Panc1 (cell line): ENCODE results near the gene SPECC1L. TPM values are rescaled to one million over a fixed set of nuclear protein-coding genes. Genes with fewer than 3 reads are reported as not detected.

Experiments used
- ATAC-seq: fragments of 200-7000 bp; cut with Tn5 transposase; 2 replicates; pipeline ENCODE4 v1.9.1; 2020; ENCODE audit warnings: mild to moderate bottlenecking, moderate library complexity
- BruUV-seq: library from RNA; stranded (reverse); fragments of 400-500 nt; replicated peaks from 2 replicates; lab custom pipeline; 2021; lab: Mats Ljungman, UMichigan
- CTCF ChIA-PET: fragments of 300-600 bp; sonication (Branson Sonifier 250); formaldehyde crosslinking; loops from one replicate; lab custom pipeline; 2022; ENCODE audit warnings: antibody characterized with exemption; lab: Charles Lee
- POLR2A ChIA-PET: fragments of 300-600 bp; sonication (Branson Sonifier 250); formaldehyde crosslinking; loops from one replicate; lab custom pipeline; 2022; ENCODE audit warnings: antibody characterized with exemption; lab: Charles Lee
- DNase-seq: peaks from one replicate; pipeline ENCODE4 v3.0.0-alpha.2; 2010; ENCODE audit warnings: low read depth, low spot score
- H3K27ac ChIP-seq: 2 replicates; pipeline ENCODE4 v1.5.1; 2011; ENCODE audit warnings: mild to moderate bottlenecking, low read length, inconsistent platforms
- H3K27me3 ChIP-seq: fragments of 200-500 bp; sonication (Bioruptor generic); 2 replicates; pipeline ENCODE4 v1.6.0; 2014; ENCODE audit warnings: low read length, inconsistent platforms; ENCODE audit not compliant: control insufficient read depth, insufficient read depth
- H3K36me3 ChIP-seq: fragments of 200-500 bp; sonication (Bioruptor generic); 2 replicates; pipeline ENCODE4 v1.5.1; 2014; ENCODE audit warnings: inconsistent platforms, mild to moderate bottlenecking, low read length, moderate library complexity; ENCODE audit not compliant: control insufficient read depth, insufficient read depth
- H3K4me1 ChIP-seq: 2 replicates; pipeline ENCODE4 v1.5.1; 2011; ENCODE audit warnings: inconsistent platforms, mild to moderate bottlenecking, low read length, moderate library complexity; ENCODE audit not compliant: control insufficient read depth, insufficient read depth
- H3K4me3 ChIP-seq, 2 experiments: 2 replicates each; pipeline ENCODE4 v1.5.1; 2011 to 2012; ENCODE audit warnings: low read depth in 2 of 2, low read length in 2 of 2, mild to moderate bottlenecking in 2 of 2, inconsistent platforms in 1 of 2, moderate library complexity in 1 of 2
- H3K9me3 ChIP-seq: fragments of 200-500 bp; sonication (Bioruptor generic); 2 replicates; pipeline ENCODE4 v1.5.1; 2014; ENCODE audit warnings: low read depth, mild to moderate bottlenecking, inconsistent platforms, low read length, moderate library complexity; ENCODE audit not compliant: control insufficient read depth, insufficient read depth
- POLR2AphosphoS5 ChIP-seq: IDR thresholded peaks from 2 replicates; pipeline ENCODE4 v1.6.1; 2012; ENCODE audit warnings: mild to moderate bottlenecking, low read depth, low read length, moderate library complexity
- REST ChIP-seq, 2 experiments: IDR thresholded peaks; 2 replicates each; pipeline ENCODE4 v1.6.1; 2011 to 2012; ENCODE audit warnings: low read depth in 2 of 2, control low read depth in 1 of 2, low read length in 1 of 2, mild to moderate bottlenecking in 1 of 2, moderate library complexity in 1 of 2; ENCODE audit not compliant: insufficient read depth in 1 of 2
- SIN3A ChIP-seq: IDR thresholded peaks from 2 replicates; pipeline ENCODE4 v1.6.1; 2012; ENCODE audit warnings: low read depth, mild to moderate bottlenecking, low read length, moderate library complexity, borderline replicate concordance; ENCODE audit not compliant: insufficient read depth
- TCF7L2 ChIP-seq: IDR thresholded peaks from 2 replicates; pipeline ENCODE4 v1.6.1; 2011; ENCODE audit warnings: mild to moderate bottlenecking, low read depth, low read length, inconsistent platforms
- in situ Hi-C: cut with HindIII; loops from 2 replicates; pipeline ENCODE4 v1.10.0; 2016; ENCODE audit warnings: low sequenced_read_pairs, low pct_unique_long_range_greater_than_20kb
- intact Hi-C: fragments of 100-400 bp; cut with micrococcal nuclease; formaldehyde crosslinking; loops from one replicate; pipeline ENCODE4 v1.10.0; 2022; ENCODE audit not compliant: unreplicated experiment
- total RNA-seq: library from RNA; stranded (reverse); gene quantifications from one replicate; pipeline ENCODE4 v1.2.1, GENCODE V29; 2021; ENCODE audit not compliant: unreplicated experiment
- TF ChIP-seq, protein P1 (sequence below): fragments of 450-650 bp; IDR thresholded peaks from 2 replicates; pipeline ENCODE4 v1.5.1; 2017; ENCODE audit warnings: mild to moderate bottlenecking

The SPECC1L gene
- total RNA-seq, 1 experiment from 2014 or later, result 43.3 TPM

DNA sequence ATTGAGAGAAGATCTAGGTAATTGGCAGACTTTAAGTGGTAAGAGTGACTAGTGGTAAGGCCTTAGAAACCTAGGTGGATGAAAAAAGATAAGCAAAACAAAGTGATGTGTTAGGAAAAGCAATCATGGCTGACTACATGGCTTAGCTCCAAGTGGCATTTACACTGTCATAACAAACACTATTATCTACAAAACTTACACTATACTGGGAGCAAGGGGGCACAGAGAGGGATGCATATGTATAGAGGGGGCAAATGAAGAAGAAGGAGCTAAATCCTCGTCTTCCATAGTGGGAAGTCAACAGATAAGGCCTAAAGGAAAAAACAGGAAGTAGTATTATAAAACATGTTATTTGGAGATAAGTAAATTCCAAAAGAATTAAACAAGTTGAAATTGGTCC, 189.3 kb downstream of the SPECC1L start:
- DNase-seq (no peak), ATAC-seq (no peak)
- Histone ChIP-seq H3K36me3 (no peaks in the 10 kb centered on the region), H3K27me3 (no peaks in the 10 kb centered on the region), H3K4me3 (no peak overlapping the region), H3K9me3 (no peaks in the 10 kb centered on the region), H3K27ac (no peak overlapping the region), H3K4me1 (no peaks in the 10 kb centered on the region; the same call in 1 of the 2 replicates)
- BruUV-seq, result no TSS peak
- CTCF ChIA-PET, result no interaction called here
- POLR2A ChIA-PET, result interaction anchor here (0.6 kb wide), 1 partner anchor 551 kb away, joined by 3 read pairs; no protein-coding TSS in a partner anchor
- intact Hi-C loops, result no loop called here
- in situ Hi-C loops, result no loop called here
- TF ChIP-seq REST (IDR thresholded peaks at IDR 0.05; ENCODE audit: insufficient read depth in 1 of 2, low read depth in 2 of 2, low read length in 1 of 2), result no peak
- TF ChIP-seq TCF7L2, result no peak
- TF ChIP-seq POLR2AphosphoS5, result no peak
- TF ChIP-seq, protein P1, sequence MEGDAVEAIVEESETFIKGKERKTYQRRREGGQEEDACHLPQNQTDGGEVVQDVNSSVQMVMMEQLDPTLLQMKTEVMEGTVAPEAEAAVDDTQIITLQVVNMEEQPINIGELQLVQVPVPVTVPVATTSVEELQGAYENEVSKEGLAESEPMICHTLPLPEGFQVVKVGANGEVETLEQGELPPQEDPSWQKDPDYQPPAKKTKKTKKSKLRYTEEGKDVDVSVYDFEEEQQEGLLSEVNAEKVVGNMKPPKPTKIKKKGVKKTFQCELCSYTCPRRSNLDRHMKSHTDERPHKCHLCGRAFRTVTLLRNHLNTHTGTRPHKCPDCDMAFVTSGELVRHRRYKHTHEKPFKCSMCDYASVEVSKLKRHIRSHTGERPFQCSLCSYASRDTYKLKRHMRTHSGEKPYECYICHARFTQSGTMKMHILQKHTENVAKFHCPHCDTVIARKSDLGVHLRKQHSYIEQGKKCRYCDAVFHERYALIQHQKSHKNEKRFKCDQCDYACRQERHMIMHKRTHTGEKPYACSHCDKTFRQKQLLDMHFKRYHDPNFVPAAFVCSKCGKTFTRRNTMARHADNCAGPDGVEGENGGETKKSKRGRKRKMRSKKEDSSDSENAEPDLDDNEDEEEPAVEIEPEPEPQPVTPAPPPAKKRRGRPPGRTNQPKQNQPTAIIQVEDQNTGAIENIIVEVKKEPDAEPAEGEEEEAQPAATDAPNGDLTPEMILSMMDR, result no peak
- no peak for TF ChIP-seq SIN3A

DNA sequence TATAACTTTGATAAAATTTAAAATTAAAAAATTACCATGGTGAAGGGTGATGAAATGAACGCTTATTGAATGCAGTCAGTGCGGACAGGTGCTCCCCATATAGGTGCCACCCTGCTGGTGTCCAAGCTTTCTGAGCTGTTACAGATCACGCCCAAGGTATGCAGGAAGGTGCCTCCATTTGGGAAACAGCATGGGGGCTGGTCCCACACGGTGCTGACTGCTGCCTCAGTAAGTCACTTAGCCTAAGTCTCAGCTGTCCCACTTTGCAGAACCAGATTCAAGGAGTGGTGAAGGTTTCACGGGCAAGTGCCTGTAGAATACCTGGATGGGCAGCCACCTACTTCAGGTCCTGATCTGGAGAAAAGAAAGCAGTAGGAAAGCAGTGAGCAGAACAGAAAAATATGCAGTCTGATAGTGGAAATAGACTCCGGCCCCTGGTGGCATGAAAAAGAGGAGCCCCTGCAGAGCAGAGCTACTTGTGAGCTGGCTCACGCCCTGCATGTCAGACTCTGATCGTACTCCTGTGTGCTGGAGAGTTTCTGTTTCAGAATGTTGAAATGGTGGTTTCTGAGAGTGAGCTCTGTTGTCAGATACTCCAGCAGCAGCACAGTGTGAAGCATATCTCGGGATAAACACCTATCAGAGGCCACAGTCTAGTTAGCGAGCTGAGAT, 189.9 kb downstream of the SPECC1L start:
- in situ Hi-C loops (no loop called here), intact Hi-C loops (no loop called here)
- no peaks in the 10 kb centered on the region; the same call in 1 of the 2 replicates for H3K4me1 ChIP-seq
- no peaks in the 10 kb centered on the region for H3K36me3 ChIP-seq
- ChIA-PET POLR2A (no interaction called here), CTCF (no interaction called here)
- H3K27me3 ChIP-seq, result no peaks in the 10 kb centered on the region
- no peaks in the 10 kb centered on the region for H3K9me3 ChIP-seq
- no peak for TF ChIP-seq REST (IDR thresholded peaks at IDR 0.05; ENCODE audit: insufficient read depth in 1 of 2, low read depth in 2 of 2, low read length in 1 of 2)
- TF ChIP-seq, protein P1, result no peak
- TF ChIP-seq TCF7L2, result no peak
- no peak for TF ChIP-seq POLR2AphosphoS5
- TF ChIP-seq SIN3A, result no peak
- no peak overlapping the region for H3K4me3 ChIP-seq
- ATAC-seq (no peak), DNase-seq (no peak)
- BruUV-seq, result no TSS peak
- H3K27ac ChIP-seq, result no peak overlapping the region
